Lower leg skin (tissue), 3 donors: ENCODE results near the gene OPRM1.

Source experiments
- CTCF ChIP-seq, 3 donors: fragments of 450-650 bp; IDR thresholded peaks; one replicate each; pipeline ENCODE4 v1.5.1; 2016; ENCODE audit warnings: antibody characterized with exemption in 3 of 3, mild to moderate bottlenecking in 3 of 3, moderate library complexity in 2 of 3
- POLR2A ChIP-seq, 2 donors: fragments of 450-650 bp; IDR thresholded peaks; one replicate each; pipeline ENCODE4 v1.6.1; 2016 to 2017; ENCODE audit warnings: antibody characterized with exemption in 2 of 2, mild to moderate bottlenecking in 1 of 2, moderate library complexity in 1 of 2

DNA sequence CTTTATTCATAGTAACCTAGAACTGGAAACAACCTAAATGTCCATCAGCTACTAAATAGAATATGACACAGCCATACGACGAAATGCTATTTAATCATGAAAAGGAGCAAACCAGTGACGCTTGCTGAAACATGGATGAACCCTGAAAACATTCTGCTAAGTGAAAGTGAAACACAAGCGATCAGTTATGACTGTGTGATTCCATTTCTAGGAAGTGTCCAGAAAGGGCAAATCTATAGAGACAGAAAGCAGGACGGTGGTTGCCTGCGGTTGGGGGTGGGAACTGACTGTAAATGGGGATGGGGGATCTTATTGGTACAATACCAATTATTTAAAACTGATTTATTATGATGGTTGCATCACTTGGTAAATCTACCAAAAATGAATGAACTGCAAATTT lies 190.7 kb downstream of the OPRM1 start:
- TF ChIP-seq CTCF (IDR thresholded peaks at IDR 0.05) (no peak), POLR2A (IDR thresholded peaks at IDR 0.05) (no peak)
